ENCODE measurements around the gene PHLPP1.

Gene PHLPP1

GRCh38 chr18:62711781-62712180 is 3.6 kb upstream of the PHLPP1 start:
- peaks cover 26% of the 10 kb centered on the region for H3K27me3 Mint-ChIP-seq (ENCODE audit: low read depth)
- no peak overlapping the region for H3K27ac Mint-ChIP-seq
- peaks cover 7% of the 10 kb centered on the region for H3K4me1 Mint-ChIP-seq (ENCODE audit: low read depth)
- no peak overlapping the region for H3K4me3 Mint-ChIP-seq
- no peaks in the 10 kb centered on the region for H3K9me3 Mint-ChIP-seq
- H3K36me3 Mint-ChIP-seq (ENCODE audit: low read depth): no peaks in the 10 kb centered on the region

DNA sequence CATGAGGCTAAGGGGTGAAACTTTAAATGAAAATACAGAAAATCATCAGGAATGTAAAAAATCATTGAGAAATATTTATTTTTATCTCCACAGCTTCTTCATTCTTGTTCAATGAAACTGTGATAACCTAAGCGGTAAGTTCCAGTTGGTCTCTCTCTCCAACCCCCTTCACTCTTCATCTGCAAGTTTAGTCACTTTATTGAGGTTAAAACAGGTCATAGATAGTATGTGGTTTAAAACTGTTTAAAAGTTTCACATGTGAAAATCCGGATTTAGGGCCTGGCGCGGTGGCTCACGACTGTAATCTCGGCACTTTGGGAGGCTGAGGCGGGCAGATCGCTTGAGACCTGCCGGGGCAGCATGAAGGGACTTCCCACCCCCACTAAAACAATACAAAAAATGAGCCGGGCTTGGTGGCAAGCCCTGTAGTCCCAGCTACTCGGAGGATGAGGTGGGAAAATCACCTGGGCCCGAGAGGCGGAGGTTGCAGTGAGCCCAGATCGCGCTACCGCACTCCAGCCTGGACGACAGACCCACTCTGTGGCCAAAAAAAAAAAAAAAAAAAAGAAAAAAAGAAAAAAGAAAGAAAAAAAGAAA is 1.6 kb upstream of the PHLPP1 start:
- Mint-ChIP-seq H3K27ac (no peak overlapping the region), H3K4me3 (peak overlapping the region; percentile 40), H3K36me3 (ENCODE audit: low read depth) (no peaks in the 10 kb centered on the region), H3K9me3 (no peaks in the 10 kb centered on the region), H3K4me1 (ENCODE audit: low read depth) (peaks cover 24% of the 10 kb centered on the region), H3K27me3 (ENCODE audit: low read depth) (peaks cover 32% of the 10 kb centered on the region)

DNA sequence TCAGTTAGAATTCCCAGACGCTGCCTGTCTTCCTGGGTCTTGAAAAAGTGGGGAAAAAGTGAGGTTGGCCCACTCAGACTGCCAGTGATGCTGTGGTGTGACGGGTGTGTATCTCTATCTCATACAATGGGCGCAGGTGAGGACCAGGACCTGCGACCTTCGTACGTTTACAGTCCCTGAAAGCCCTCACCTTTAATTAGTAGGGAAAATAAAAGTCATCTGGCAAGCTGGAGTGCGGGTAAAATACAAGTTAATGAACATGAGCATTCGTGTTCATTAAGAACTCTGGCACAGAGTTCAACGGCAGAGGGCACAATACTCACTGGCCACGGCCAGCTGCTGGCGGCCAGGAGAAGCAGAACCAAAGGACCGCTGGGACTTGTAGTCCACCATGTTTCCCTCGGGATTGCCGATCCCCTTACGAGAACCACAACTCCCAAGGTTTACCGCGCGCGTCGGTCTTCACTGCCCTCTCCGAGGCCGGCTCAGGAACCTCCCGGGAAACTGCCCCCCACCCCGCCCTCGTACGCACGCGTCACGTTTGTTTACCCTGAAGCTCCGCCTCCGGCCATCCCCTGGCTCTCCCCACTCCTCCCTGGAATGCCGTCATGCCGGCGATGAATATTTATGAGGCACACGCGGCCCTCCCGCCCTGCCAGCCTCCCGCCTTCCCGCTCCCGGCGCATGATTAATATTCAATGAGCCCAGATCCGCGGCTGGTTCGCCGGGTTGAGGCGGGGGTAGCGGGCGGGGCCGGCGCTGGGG is 488 bp upstream of the PHLPP1 start:
- Mint-ChIP-seq H3K27me3 (ENCODE audit: low read depth) (peaks cover 32% of the 10 kb centered on the region), H3K4me3 (peak overlapping the region; percentile 83), H3K9me3 (no peaks in the 10 kb centered on the region), H3K4me1 (ENCODE audit: low read depth) (peaks cover 29% of the 10 kb centered on the region), H3K27ac (peak overlapping the region; percentile 82), H3K36me3 (ENCODE audit: low read depth) (no peaks in the 10 kb centered on the region)

- Mint-ChIP-seq H3K27ac (no peak overlapping the region), H3K4me1 (ENCODE audit: low read depth) (peaks cover 37% of the 10 kb centered on the region), H3K27me3 (ENCODE audit: low read depth) (peaks cover 28% of the 10 kb centered on the region), H3K36me3 (ENCODE audit: low read depth) (peaks cover 3% of the 10 kb centered on the region), H3K9me3 (no peaks in the 10 kb centered on the region), H3K4me3 (peak overlapping the region; percentile 54)
Observed at GRCh38 chr18:62715759-62716615, 646 bp downstream of the PHLPP1 start.

DNA sequence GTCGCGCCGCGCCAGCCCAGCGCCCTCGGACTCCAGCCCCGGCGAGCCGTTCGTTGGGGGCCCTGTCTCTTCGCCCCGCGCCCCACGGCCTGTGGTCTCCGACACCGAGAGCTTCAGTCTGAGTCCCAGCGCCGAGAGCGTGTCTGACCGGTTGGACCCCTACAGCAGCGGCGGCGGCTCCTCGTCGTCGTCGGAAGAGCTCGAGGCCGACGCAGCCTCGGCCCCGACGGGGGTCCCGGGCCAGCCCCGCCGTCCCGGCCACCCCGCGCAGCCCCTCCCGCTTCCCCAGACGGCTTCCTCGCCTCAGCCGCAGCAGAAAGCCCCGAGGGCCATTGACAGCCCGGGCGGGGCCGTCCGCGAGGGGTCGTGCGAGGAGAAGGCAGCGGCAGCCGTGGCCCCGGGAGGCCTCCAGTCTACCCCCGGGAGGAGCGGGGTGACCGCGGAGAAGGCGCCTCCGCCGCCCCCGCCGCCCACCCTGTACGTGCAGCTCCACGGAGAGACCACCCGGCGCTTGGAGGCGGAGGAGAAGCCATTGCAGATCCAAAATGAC is 1.4 kb downstream of the PHLPP1 start:
- peaks cover 3% of the 10 kb centered on the region for H3K36me3 Mint-ChIP-seq (ENCODE audit: low read depth)
- H3K9me3 Mint-ChIP-seq: no peaks in the 10 kb centered on the region
- peak overlapping the region; percentile 86 for H3K27ac Mint-ChIP-seq
- peak overlapping the region; percentile 80 for H3K4me3 Mint-ChIP-seq
- peaks cover 24% of the 10 kb centered on the region for H3K27me3 Mint-ChIP-seq (ENCODE audit: low read depth)
- H3K4me1 Mint-ChIP-seq (ENCODE audit: low read depth): peaks cover 39% of the 10 kb centered on the region

DNA sequence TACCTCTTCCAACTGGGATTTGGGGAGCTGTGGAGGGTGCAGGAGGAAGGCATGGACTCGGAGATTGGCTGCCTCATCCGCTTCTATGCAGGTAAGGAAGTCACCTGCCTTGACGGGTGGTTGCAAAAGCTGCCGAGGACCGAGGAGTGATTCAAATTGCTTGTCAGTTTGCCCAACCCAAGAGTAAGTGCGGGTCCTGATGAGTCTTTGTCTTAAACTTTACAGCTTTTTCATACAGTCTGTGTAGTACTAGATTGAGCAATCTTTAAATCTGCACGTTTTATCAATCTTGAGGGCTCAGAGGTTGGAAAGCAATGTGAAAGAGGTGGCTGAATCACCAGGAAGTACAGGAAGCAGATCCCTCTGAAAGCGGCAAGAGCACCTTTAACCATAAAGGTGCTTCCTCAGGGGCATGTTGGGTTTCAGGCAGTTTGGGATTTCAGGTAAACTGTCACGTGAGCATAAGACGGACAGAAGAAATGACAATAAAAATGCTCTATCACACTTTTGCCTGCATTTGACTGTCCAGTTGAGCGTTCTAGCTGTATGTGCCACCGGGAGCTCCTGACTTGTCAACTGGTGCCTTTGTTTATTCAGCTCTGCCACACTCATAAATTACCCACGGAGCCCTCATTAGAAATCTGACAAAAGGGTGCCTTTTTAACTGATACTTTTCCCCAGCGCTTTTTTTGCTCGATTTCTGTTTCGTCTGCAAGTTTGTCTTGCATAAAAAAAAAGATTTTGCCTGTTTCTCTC is 2.0 kb downstream of the PHLPP1 start:
- Mint-ChIP-seq H3K27me3 (ENCODE audit: low read depth) (peaks cover 22% of the 10 kb centered on the region), H3K27ac (peak overlapping the region; percentile 86), H3K4me3 (peak overlapping the region; percentile 80), H3K36me3 (ENCODE audit: low read depth) (peaks cover 3% of the 10 kb centered on the region), H3K4me1 (ENCODE audit: low read depth) (peaks cover 39% of the 10 kb centered on the region), H3K9me3 (no peaks in the 10 kb centered on the region)

DNA sequence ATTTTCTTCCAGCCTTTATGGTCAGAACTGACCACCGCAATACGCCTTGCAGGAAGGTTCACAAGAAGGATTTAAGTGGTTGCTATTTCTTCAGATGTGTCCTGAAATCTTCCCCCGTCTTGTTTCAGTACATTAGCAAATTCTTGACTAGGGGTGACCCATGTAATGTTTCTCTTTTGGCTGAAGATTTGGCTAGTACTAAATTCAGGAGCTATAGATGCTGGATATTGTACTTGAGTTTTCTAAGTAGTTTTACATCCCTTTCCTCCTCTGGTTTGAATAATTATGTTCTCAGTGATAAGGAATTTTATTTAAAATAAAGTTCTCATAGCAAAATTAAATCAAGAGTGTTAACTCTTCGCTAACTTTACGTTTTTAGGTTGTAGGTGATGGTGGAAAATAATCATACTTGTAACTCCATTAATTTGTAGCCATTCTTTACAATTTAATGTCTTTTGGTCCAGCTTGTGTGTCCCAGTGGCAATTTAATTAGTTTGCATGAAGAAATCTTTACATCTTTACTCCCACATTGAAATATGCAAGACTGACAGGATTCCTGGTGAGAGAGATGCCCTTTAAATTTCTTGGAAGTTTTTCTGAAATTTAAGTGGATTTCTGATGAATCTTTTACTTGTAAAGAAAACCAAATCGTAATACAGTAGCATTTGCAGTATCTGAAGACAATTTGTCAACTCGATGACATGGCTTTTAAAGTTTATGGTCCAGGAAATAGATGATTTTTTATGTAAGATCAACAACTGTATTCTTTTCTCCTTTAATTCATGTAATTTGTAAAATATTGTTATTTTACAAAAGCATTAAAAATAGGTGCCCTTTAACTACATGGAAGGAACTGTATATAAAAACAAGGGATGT is 2.8 kb downstream of the PHLPP1 start:
- H3K4me3 Mint-ChIP-seq: peak overlapping the region; percentile 80
- H3K27me3 Mint-ChIP-seq (ENCODE audit: low read depth): peaks cover 21% of the 10 kb centered on the region
- no peak overlapping the region for H3K27ac Mint-ChIP-seq
- peaks cover 39% of the 10 kb centered on the region for H3K4me1 Mint-ChIP-seq (ENCODE audit: low read depth)
- H3K36me3 Mint-ChIP-seq (ENCODE audit: low read depth): peaks cover 3% of the 10 kb centered on the region
- no peaks in the 10 kb centered on the region for H3K9me3 Mint-ChIP-seq

GRCh38 chr18:62720048-62720447 is 4.7 kb downstream of the PHLPP1 start:
- no peak overlapping the region for H3K4me3 Mint-ChIP-seq

DNA sequence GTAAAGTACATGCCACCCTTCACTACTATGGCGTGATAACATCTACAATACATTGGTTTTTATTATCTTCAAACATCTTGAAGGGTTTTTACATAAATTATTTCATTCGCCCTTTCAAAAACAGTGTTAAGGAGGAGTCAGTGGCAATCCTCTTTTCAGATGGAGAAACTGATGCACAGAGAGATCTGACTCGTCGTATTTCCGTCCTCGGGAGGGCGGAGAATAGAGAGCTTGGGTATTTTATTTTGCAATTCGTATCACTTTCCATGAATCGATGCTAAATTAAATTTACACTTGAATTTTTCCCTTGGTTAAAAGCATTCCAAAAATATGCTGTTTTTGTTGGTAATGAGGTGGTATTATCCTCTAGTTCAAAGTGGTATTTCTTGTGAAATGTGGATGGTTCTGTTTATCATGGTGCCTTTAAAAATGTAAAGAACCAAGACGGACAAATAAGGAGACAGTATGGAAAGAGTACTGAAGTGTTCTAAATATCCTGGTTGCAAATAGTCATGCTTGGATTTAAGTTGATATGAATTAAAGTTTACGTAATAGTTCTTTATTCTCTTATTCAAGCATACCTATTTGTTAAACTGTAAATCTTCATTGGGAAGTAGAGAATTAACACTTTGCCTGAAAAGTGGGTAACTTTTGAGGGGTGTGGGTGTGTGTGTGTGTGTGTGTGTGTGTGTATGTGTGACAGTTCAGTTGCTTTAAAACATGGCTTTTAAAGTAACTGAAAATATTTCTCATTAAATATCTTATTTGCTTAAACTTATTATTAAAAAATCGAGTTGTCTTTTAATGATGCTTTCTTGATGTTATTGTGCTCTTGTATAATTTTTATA is 5.6 kb downstream of the PHLPP1 start:
- H3K36me3 Mint-ChIP-seq (ENCODE audit: low read depth): peaks cover 4% of the 10 kb centered on the region
- H3K4me3 Mint-ChIP-seq: no peak overlapping the region
- H3K4me1 Mint-ChIP-seq (ENCODE audit: low read depth): peaks cover 32% of the 10 kb centered on the region
- no peak overlapping the region for H3K27ac Mint-ChIP-seq
- peaks cover 22% of the 10 kb centered on the region for H3K27me3 Mint-ChIP-seq (ENCODE audit: low read depth)
- no peaks in the 10 kb centered on the region for H3K9me3 Mint-ChIP-seq

More at GRCh38 chr18:62720048-62720447, 4.7 kb downstream of the PHLPP1 start:
- Mint-ChIP-seq H3K9me3 (no peaks in the 10 kb centered on the region), H3K27me3 (ENCODE audit: low read depth) (peaks cover 22% of the 10 kb centered on the region), H3K36me3 (ENCODE audit: low read depth) (peaks cover 4% of the 10 kb centered on the region), H3K4me1 (ENCODE audit: low read depth) (peaks cover 32% of the 10 kb centered on the region), H3K27ac (no peak overlapping the region)

DNA sequence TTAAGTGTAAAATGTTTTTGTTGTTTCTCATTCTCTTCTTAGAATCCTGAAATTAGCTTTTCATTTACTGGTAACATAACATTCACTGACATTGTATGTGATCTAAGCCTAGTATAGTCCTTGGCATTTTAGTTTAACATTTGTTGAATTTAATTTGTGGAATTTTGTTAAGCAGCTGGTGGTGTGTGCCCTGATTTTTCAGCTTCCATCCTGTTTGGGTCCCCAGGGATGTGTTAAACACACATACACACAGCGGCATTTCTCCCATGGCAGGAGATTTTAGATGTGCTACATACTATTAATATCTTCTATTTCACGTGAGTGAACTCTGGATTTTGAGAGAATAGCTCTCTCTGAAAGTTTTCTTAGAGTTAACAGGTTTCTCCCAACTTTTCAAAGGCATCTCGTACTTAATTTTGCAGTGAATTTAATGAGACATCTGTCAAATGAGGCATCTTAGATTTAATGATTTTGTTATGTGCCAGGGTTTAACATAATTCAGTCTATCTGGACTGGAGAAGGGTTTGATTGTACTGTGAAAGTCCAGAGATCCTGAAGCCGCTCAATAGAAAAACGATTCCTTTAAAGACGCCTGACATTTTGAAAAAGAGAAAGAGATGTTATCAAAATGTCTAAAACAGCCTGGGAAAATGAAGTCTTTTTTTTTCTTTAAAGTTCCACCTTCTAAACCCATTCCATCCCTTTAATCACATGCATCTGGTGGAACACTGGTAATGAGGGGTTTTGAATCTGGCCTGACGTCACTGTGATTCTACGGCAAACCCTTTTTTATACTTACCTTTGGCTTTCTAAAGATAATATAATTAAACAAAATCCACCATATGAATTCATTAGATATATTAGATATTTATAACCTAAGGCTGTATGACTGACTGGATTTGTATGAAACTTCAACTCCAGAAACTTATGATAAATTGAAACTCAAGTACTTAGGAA is 6.8 kb downstream of the PHLPP1 start:
- Mint-ChIP-seq H3K4me1 (ENCODE audit: low read depth) (peaks cover 30% of the 10 kb centered on the region), H3K36me3 (ENCODE audit: low read depth) (peaks cover 4% of the 10 kb centered on the region), H3K27ac (no peak overlapping the region), H3K4me3 (no peak overlapping the region), H3K27me3 (ENCODE audit: low read depth) (peaks cover 21% of the 10 kb centered on the region), H3K9me3 (no peaks in the 10 kb centered on the region)

GRCh38 chr18:62723666-62724281 is 8.4 kb downstream of the PHLPP1 start:
- peaks cover 4% of the 10 kb centered on the region for H3K36me3 Mint-ChIP-seq (ENCODE audit: low read depth)
- peaks cover 12% of the 10 kb centered on the region for H3K27me3 Mint-ChIP-seq (ENCODE audit: low read depth)
- no peak overlapping the region for H3K4me3 Mint-ChIP-seq
- H3K4me1 Mint-ChIP-seq (ENCODE audit: low read depth): peaks cover 15% of the 10 kb centered on the region
- H3K9me3 Mint-ChIP-seq: no peaks in the 10 kb centered on the region
- H3K27ac Mint-ChIP-seq: no peak overlapping the region

Data from T-helper 1 cell treated with Interleukin-12 subunit alpha and Interleukin-12 subunit beta and Interleukin-4 antibody, amounts not matched to agents 30 μg/mL and 1 μg/mL, for 36 hours (primary cell).